Osteocyte (in vitro differentiated cells): ENCODE data around the gene ABLIM1. TPM values are rescaled to one million over a fixed set of nuclear protein-coding genes. Genes with fewer than 3 reads are reported as not detected.

Experiments
- DNase-seq: peaks from one replicate; pipeline ENCODE4 v3.0.0; 2021; ENCODE audit warnings: mixed read lengths; ENCODE audit not compliant: unreplicated experiment; ENCODE audit errors: extremely low spot score
- H3K27ac Mint-ChIP-seq: one replicate; pipeline ENCODE4 v1.8.0; 2021; ENCODE audit warnings: mild to moderate bottlenecking, mixed read lengths; ENCODE audit not compliant: unreplicated experiment
- H3K27me3 Mint-ChIP-seq: one replicate; pipeline ENCODE4 v1.8.0; 2021; ENCODE audit warnings: mixed read lengths; ENCODE audit not compliant: unreplicated experiment
- H3K36me3 Mint-ChIP-seq: one replicate; pipeline ENCODE4 v1.8.0; 2021; ENCODE audit warnings: mixed read lengths; ENCODE audit not compliant: unreplicated experiment
- H3K4me1 Mint-ChIP-seq: one replicate; pipeline ENCODE4 v1.8.0; 2021; ENCODE audit warnings: mixed read lengths; ENCODE audit not compliant: unreplicated experiment
- H3K4me3 Mint-ChIP-seq: one replicate; pipeline ENCODE4 v1.8.0; 2021; ENCODE audit warnings: mild to moderate bottlenecking, moderate library complexity, mixed read lengths; ENCODE audit not compliant: unreplicated experiment
- H3K9me3 Mint-ChIP-seq: one replicate; pipeline ENCODE4 v1.8.0; 2021; ENCODE audit warnings: mixed read lengths; ENCODE audit not compliant: unreplicated experiment
- CTCF ChIP-seq: fragments of 200-600 bp; sonication (generic); IDR thresholded peaks from 2 replicates; pipeline ENCODE4 v1.5.0; 2021; ENCODE audit warnings: antibody characterized with exemption, mild to moderate bottlenecking, moderate library complexity
- total RNA-seq: library from RNA; stranded (reverse); gene quantifications from 2 replicates; pipeline ENCODE4 v1.2.1, GENCODE V29; 2021

The ABLIM1 gene
- total RNA-seq, 1 donor from 2014 or later, result 39.0 TPM

- Mint-ChIP-seq H3K27me3 (no peaks in the 10 kb centered on the region), H3K4me1 (peaks cover 12% of the 10 kb centered on the region), H3K27ac (no peak overlapping the region), H3K4me3 (no peak overlapping the region), H3K9me3 (no peaks in the 10 kb centered on the region), H3K36me3 (peaks cover 12% of the 10 kb centered on the region)
- TF ChIP-seq CTCF, result peak; percentile 42
- no peak for DNase-seq
Measured at GRCh38 chr10:114458955-114459354, 199.1 kb downstream of the ABLIM1 start.

GRCh38 chr10:114458216-114458920 lies 199.7 kb downstream of the ABLIM1 start:
- Mint-ChIP-seq H3K4me1 (peaks cover 12% of the 10 kb centered on the region), H3K4me3 (no peak overlapping the region), H3K9me3 (no peaks in the 10 kb centered on the region), H3K27me3 (no peaks in the 10 kb centered on the region), H3K27ac (no peak overlapping the region), H3K36me3 (peaks cover 12% of the 10 kb centered on the region)
- no peak for DNase-seq
- no peak for TF ChIP-seq CTCF

- peaks cover 4% of the 10 kb centered on the region for H3K36me3 Mint-ChIP-seq
- H3K27me3 Mint-ChIP-seq, result no peaks in the 10 kb centered on the region
- H3K9me3 Mint-ChIP-seq, result no peaks in the 10 kb centered on the region
- no peak for DNase-seq
- no peak overlapping the region for H3K4me3 Mint-ChIP-seq
- no peak for TF ChIP-seq CTCF
- peaks cover 7% of the 10 kb centered on the region for H3K4me1 Mint-ChIP-seq
- no peak overlapping the region for H3K27ac Mint-ChIP-seq
Measured at GRCh38 chr10:114453576-114453975, 204.5 kb downstream of the ABLIM1 start.

- no peaks in the 10 kb centered on the region for H3K27me3 Mint-ChIP-seq
- H3K9me3 Mint-ChIP-seq, result no peaks in the 10 kb centered on the region
- no peak for TF ChIP-seq CTCF
- H3K27ac Mint-ChIP-seq, result no peak overlapping the region
- DNase-seq, result no peak
- H3K4me1 Mint-ChIP-seq, result no peaks in the 10 kb centered on the region
- no peak overlapping the region for H3K4me3 Mint-ChIP-seq
- H3K36me3 Mint-ChIP-seq, result peaks cover 10% of the 10 kb centered on the region
Measured at GRCh38 chr10:114448897-114449296, 209.2 kb downstream of the ABLIM1 start.

GRCh38 chr10:114445332-114445731 lies 212.7 kb downstream of the ABLIM1 start:
- H3K27me3 Mint-ChIP-seq, result no peaks in the 10 kb centered on the region
- no peak for TF ChIP-seq CTCF
- H3K4me1 Mint-ChIP-seq, result no peaks in the 10 kb centered on the region
- H3K27ac Mint-ChIP-seq, result no peak overlapping the region
- peaks cover 19% of the 10 kb centered on the region for H3K36me3 Mint-ChIP-seq
- no peak for DNase-seq
- no peaks in the 10 kb centered on the region for H3K9me3 Mint-ChIP-seq
- no peak overlapping the region for H3K4me3 Mint-ChIP-seq
